GM18508 (cell line): ENCODE measurements around the gene REG1B.

ENCODE experiments used
- ATAC-seq: cut with Tn5 transposase; IDR thresholded peaks from one replicate; pipeline ENCODE4 v1.9.1; 2021; ENCODE audit warnings: moderate number of reproducible peaks; ENCODE audit not compliant: insufficient read depth, unreplicated experiment

Gene REG1B, protein sequence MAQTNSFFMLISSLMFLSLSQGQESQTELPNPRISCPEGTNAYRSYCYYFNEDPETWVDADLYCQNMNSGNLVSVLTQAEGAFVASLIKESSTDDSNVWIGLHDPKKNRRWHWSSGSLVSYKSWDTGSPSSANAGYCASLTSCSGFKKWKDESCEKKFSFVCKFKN

DNA sequence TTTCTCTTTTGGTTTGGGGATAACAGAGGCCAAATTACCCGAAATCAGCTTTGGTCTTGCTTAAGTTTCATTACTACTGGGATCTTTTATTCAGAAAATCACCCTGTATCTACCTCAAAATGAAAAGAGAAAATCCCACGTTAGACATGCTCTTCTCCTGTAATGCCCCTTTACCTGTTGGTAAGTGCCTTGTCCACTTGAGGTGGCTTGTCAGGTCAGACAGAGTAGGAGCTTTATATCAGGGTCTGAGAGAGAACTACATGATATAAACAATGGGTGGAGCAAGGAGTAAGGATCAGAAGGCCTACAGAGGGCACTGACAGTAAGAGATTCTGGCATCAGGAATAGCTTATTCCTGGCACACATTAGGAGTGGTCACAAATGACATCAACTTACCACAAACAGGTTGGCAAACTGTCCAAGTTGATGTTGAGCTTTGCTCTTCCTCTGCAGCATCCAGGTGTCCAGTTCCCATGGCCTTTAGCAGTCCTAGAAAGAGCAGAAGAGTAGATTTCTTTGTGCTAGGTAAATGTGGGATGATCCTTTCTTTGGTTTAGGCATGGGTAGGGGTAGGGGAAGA, at the start of gene REG1B:
REG1B (minus strand) TSS at position 209 of the 580 bp plus-strand sequence. CDS start 381 bp downstream, outside the sequence.
- ATAC-seq = no peak

DNA sequence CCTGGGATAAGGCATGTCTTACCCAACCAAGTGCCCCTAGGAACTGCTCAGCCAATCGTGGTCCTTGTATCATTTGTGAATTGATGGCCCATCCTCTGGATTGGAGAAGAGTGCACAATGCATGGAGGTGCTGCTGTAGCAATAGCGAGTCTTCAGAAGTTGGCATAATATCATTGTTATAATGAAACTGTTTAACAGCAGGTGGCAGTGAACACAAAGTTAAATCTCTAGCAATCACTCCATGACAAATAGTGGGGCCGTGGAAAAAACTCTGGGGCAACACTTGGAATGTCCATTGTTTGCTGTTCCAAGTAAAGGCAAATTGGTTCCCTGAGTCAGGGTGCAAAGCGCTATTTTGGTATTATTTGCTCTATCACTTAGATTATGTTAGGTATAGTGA, 43.9 kb upstream of the REG1B start:
- ATAC-seq = no peak

DNA sequence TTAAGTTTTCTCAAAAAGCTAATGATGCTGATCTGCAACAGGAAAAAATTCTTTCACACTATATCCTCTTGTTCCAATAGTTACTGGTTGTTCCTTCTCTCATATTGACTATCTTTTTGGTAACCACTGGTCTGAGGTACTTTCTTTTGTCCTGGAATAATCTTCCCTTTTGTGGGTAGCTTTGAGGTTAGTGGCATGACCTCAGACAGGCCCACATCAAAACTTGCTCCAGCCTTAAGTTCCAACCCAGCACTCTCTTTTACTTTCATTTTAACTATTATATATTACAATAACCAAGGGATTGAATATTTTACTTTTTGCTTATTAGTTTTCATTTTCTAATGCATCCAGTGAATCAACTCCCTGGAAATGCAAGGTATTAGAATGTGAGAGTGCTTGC, 42.0 kb upstream of the REG1B start:
- no peak for ATAC-seq

DNA sequence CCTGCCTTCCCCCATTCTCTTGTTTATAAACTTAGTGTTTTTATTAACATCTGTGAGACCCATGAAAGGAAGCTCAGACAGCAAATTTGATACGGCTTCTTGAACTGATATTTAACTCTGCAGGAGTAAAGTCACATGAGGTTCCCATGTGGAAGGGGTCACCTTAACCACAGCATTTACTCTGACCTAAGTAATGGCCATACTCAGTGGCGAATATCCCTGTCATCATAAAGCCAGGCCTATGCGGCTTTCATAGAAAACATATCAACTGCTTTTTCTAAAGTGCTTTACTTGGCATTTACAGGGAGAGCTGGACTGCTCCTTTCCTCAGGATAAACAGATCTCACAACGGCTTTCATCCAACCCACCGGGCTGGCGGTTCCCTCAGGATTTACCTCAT, 41.5 kb upstream of the REG1B start:
- ATAC-seq = no peak

DNA sequence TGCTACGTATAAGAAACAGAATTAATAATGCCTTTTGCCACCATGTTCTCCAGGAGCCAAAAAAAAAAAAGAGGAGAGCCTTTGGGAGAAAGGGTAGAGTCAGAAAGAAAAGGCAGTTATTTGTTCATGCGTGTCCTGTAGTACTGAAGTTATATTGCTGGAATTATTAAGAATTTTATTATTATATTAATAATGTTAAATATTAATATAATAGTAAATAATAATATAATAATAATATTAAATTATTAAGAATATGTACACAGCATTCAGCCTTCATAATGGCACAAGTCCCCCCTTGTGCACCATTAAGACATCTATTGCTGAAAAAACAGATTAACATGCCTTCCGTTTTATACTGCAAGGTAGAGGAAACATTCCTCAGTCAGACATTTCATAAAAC, 40.6 kb upstream of the REG1B start:
- no peak for ATAC-seq

DNA sequence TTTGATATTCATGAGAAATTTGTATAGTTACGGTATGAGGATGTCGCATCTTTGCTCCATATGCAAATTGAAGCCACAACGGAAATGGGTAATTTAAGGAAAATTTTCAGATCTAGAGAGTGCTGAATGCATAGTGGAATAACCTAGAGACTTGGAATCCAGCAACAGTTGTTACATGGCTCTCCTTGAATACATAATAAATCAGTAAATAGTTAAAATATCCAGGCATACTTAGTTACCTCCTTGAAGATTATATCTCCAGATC, 37.9 kb upstream of the REG1B start:
- no peak for ATAC-seq

DNA sequence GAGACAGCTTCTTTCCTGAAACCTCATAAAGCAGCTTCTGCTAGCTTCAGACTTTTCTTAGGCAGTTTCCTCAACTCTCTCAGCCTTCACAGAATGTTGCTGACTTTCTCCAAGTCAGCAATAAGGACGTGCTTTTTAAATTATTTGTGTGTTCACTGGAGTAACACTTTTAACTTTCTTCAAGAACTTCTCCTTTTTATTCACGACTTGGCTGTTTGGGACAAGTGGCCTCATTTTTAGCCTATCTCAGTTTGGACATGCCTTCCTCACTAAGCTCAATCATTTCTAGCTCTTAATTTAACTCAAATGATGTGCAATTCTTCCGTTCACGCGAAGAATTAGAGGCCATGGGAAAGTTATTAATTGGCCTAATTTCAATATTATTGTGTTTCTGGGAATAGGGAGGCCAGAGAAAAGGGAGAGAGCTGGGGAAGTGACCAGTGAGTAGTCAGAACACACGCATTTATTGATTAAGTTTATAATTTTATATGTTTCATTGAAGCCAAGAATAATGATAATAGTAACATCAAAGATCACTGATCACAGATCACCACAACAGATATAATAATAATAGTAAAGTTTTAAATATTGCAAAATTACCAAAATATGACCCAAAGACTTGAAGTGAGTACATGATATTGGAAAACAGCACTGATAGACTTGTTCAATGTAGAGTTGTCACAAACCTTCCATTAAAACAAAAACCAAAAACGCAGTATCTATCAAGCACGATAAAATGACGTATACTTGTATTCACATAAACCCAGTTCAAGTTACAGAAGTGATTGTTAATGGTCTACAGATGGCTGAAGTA, 37.3 kb upstream of the REG1B start:
- ATAC-seq = no peak

DNA sequence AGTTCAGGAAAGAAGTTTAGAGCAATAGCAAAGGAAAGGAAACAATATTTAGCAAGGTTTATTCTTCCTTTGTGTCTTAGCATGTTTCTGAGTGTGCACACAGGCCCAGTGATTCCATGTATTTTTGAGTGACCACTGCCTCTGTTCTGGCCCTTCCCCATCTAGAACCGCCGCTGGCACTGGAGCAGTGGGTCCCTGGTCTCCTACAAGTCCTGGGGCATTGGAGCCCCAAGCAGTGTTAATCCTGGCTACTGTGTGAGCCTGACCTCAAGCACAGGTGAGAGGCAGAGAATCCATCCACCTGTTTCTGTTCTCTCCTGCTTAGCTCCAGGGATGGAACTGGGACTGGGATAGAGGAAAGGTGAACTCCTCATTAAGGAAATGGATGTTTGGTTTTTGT, 34.9 kb upstream of the REG1B start:
- ATAC-seq = no peak

DNA sequence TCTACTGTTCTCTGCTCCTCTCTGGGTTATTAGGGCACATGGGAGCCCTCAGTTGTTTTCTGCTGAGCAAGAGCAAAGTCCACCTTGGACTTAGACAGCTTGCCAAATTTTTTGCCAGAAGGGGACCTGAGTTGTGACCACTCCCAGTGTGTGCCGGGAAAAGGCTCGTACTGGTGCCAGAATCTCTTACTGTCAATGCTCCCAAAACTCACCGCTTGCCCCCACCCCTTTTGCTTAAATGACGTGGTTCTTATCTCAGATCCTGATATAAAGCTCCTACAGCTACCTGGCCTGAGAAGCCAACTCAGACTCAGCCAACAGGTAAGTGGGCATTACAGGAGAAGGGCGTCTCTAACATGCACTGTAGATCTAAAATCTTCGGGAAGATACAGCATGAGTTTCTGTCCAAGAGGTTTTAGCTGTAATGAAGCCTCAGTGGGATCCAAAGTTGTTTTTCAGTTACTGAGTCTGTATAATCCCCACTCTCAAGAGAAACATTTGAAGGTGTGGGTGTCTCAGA, 32.5 kb upstream of the REG1B start, which contains the start of gene REG1A:
REG1A (plus strand) TSS at position 295 of the 520 bp plus-strand sequence. CDS start 374 bp downstream, outside the sequence.
- no peak for ATAC-seq

DNA sequence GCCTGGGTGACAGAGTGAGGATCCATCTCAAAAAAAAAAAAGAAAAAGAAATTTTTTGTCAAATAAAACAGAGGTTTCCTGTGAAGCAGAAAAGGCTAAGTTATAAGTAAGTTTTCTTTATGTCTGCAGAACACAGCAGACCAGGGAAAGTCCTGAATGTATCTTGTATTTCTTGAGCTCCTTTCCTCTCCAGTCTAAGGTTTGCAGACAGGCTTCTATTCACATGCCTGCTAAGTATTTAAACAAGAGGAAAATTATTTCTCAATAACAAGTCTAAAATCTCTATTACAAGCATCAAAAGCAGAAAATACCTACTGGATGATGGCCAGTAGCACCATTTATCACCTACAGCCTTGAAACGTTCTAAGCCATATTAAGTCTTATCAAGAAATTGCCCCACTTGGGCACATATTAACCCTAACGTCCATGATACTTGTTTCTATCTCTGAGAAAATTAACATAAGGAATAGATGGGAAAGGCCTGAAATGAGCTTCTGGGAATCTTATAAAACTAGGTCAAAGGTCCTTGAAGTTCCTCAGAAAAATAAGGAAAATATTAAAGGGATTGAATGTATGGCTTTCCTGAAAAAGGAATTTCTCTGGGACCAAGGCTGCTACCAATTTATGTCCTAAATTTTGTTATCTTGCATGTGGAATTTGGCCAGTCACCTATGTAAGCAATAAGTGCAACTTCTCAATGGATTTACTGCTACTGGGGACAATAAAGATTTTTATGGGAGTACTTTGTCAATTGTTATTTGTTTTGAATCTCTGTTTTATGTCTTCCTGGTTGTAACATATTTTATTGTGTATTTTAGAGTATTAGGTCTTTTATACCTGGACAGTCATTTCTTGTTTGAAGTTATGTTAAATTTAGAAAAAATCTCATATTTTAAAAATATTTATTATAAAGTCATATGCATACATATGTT, 29.5 kb upstream of the REG1B start:
- no peak for ATAC-seq

DNA sequence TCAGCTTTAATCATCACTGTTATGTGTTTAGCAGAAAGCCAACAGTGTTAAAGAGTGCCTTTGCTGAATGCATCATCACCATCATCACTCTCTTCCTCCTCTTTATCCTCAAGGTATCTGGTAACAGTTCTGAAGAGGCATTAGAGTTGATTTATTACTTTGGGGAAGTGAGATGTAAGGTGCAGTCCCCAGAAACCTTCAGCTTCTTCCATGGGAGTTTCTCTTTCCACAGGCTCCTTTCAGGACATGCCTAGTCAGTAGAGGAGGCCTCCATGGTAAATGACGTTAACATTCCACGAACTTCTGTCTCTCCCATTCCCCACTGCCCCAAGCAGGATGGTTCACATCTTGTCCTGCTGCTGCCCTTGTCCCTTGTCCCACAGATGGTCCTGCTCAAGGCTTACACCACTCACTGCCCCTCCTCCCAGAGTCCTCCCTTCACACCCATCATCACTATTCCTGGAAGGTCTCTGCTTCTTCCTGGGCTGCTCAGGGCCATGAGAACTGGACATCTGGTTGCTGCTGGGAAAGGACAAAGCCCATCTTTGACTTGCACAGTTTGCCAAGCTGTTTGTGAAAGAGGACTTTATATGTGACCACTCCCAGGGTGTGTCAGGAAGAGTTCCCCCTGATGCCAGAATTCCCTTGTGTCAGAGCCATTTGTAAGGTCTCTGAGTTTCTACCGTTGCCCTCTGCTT, 27.2 kb upstream of the REG1B start:
- no peak for ATAC-seq

DNA sequence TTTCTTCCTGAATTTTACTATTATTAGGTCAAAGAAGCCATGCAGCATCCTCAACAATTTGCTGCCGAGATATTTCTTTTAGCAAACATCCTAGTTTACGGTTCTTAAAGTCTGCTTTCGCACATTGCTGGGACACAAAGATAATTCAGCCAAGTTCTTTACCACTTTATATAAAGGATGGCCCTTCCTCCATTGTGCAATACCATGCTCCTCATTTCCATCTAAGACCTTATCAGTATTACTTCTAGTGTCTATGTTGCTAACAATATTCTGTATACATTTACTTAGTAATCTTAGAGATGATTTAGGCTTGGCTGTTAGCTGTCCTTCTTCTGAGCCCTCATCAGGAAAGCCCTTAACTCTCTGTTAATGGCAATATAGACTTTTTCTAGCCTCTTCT, 24.5 kb upstream of the REG1B start:
- ATAC-seq = no peak

DNA sequence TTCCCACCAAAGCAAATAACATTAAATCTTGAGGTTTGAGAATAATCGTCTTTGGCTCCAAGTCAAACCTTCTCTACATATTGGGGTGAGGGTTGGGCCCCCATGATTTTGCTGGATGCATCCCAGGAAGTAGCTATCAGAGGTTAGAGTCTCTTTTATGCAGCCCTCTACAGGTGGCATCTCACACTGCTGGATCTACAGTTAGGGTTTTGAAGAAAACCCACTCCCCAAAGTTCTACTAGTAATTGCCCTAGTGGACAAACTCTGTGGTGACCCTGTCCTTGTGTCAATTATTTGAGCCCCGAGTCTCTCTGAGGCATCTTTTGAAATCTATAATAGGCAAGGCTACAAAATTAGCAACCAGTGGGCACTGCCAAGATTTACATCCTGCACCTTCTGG, 17.5 kb upstream of the REG1B start:
- ATAC-seq = no peak

DNA sequence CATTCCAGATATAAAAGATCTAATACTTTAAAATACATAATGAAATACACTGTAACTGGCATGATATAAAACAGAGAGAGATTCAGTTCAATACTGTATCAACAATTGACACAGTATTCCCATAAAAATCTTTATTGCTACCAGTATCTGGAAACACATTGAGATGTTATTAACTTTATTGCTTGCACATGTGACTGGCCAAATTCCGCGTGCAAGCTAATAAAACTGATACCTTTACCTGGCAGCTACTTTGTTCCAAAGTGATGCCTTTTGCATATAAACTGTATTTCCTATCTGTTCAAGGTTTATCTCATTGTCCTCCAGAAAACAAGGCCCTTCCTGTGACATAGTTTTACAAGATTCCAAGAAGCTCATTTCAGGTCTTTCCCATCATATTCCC, 15.4 kb upstream of the REG1B start:
- ATAC-seq = no peak

DNA sequence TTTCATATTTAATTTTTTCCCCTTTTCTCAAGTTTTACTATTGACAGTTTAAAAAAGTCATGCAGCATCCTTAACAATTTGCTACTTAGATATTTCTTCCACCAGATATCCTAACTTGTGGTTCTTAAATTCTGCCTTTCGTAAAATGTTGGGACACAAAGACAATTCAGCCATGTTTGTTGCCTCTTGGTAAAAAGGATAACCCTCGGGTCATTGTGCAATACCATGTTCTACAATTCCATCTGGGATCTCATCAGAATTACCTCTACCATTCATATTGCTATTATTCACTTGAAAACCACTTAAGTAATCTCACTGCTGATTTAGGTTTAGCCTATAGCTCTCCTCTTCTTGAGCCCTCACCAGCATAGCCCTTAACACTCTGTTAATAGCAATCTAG, 13.2 kb upstream of the REG1B start:
- no peak for ATAC-seq

DNA sequence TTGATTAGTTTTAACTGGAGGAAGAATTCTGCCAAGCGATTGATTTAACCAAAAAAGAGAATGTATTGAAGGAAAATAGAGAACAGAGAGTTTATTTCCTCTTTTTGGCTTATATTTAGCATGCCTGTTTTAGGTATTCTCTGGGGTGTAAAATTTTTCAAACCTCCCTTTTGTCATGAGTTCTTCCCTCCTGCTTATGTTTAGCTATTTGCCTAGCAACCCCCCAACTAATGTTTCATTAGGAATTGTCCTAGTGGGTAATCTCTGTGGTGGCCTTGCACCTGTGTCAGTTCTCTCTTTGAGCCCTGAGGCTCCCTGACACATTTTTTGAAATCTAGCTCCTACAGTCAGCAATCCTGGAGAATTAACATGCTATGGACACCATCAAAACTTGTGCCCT, 12.5 kb upstream of the REG1B start:
- ATAC-seq = no peak

DNA sequence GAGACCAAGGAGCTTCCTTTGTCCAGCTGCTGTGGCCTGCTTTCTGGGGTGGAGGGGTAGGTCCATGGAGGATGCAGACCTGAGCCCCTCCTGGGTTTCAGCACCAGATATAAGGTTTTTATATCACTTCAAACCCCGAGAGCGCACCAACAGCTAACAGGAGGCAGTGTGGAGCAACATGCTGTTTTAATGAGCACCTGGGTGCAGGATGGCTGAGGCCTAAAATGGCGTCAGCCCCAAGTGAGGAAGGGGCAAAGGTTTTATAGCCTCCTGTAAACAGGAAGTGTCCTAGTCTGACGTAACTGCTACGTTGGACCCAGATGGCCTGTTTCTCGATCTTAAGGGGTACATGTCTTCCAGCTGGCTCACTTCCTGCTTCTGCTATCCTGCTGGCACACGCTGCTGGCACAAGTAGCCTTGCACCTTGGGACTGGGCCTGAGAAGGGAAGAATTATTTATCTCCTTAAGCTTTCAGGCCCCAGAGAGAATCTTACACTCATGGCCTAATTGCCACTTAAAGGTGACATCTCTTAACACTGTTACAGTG, 11.4 kb upstream of the REG1B start:
- no peak for ATAC-seq

DNA sequence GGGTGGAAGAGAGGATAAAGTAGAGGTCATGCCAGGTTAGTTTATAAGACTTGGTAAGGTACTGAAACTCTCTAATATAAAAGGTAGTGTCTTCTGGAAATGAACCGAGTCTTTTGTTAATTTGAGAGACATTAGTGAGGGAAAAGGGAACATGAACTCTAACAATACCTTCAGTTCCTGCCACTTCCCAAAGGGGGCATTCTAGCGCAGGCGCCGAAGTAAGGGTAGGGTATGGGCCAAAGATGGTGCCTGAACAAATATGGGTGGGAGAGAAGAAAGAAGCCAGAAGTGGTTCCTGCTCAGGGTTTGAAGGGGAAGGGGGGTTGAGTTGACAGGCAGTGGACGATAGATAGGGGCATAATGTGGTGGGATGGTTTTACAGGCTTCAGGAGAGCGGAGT, 10.1 kb upstream of the REG1B start:
- ATAC-seq = no peak

DNA sequence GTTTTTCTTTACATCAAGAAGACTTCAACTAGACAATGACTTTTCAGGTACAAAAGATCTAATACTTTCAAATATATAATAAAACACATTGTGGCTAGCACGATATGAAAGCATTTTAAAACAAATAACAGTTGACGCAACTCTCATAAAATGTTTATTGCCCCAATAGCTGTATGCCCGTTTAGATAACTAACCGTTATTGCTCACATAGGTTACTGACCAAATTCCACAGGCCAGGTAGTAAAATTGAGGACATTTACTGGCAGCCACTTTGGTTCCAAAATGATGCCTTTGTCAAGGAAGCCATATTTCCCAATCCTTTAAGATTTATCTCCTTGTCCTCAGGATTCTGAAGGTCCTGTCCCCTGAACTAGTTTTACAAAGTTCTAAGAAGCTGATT, 2.9 kb upstream of the REG1B start:
- ATAC-seq = no peak

DNA sequence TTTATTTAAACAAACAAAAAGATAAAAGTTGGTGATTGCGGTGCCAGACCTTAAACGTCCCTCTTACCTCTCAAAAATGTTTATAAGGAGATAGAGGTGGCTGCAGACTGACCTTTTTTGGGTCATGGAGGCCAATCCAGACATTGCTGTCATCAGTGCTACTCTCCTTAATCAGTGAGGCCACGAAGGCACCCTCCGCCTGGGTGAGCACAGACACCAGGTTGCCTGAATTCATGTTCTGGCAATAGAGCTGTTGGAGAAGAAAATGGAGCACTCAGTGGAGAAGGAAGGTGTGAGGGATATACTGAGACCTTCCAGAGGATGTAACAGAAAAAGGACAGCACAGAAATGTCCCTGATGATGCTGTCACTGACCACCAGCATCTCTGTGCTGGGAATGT, 1.5 kb downstream of the REG1B start:
- ATAC-seq = no peak
